GM19351 (cell line): ENCODE measurements around the gene LZTS3.
A peak's percentile ranks its signal among the peaks of the same experiment; 100 is the strongest.
"Not testable (repeated sequence)": the region's sequence is repeated elsewhere in the genome, so short reads cannot be mapped to it uniquely, and the experiment has no call there.

Experiments used
- ATAC-seq: cut with Tn5 transposase; IDR thresholded peaks from one replicate; pipeline ENCODE4 v1.9.1; 2021; ENCODE audit warnings: mild to moderate bottlenecking, moderate library complexity; ENCODE audit not compliant: unreplicated experiment

Gene LZTS3

DNA sequence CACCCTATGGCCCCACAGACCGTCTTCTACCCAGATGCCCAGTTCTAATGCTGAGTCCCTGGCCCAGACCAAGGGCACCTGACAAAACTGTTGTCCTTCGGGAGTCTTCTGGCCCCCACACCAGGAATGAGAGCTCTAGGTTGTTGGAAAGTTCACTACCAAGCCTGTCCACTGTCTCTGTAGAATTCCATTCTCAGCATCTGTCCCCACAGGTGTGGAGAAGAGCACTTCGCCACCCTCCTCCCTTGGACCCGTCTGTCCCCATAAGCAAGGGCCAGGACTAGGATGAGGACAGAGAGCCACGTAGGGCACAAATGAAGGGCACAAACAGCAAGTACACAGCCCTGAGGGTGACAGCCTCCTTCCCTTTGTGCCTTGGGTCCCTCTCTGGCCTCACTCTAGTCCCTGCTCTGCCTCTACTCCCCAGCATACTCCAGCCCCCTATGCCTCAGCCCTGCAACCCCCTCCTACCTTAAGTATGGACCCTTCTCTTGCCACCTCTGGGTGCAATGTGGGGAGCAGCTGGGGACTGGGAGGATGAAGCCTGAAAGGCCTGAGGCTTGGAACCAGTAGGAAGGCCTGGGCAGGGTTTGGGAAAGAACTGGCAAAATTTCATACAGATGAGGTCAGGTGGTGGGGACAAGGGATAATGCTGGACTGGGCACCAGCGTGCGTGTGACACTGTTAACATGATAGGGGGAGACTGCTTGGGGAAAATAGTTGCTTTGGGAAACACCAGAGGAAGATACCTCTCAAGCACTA is 4.3 kb downstream of the LZTS3 start:
- no peak for ATAC-seq

DNA sequence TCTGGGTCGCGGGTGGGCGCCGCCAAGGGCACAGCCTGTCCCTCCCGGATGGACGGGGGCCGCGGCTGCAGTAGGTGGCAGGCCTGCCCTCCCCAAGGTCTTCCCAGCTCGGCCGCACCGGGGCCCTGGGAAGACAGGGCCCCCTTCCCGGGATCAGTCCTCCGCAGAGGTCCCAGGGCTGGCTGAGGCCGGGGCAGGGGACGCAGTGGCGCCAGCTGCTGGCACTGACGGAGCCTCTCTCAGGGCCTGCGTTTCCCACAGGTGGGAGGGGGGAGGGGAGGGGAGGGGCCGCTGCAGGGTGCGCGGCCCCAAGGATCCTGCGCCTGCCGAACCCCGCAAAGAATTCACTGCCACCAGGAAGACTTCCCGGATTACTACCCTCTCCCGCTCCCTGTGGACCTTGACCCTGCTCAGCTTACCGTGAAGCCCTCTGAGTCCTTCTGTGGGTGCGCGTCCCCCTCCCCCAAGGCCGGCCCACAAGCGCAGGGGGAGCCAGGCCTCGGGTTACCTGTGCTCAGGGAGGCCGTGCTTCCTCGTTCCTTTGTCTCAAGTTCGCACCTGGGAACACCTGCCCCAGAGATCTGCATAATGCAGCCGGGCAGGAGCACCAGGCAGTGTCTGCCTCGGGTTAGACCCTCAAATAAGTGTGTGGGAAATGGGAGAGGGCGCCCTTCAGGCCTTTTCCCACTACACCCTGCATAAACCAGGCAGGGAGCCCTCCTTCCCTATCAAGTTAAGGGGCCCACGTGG is 5.1 kb downstream of the LZTS3 start:
- no peak for ATAC-seq

DNA sequence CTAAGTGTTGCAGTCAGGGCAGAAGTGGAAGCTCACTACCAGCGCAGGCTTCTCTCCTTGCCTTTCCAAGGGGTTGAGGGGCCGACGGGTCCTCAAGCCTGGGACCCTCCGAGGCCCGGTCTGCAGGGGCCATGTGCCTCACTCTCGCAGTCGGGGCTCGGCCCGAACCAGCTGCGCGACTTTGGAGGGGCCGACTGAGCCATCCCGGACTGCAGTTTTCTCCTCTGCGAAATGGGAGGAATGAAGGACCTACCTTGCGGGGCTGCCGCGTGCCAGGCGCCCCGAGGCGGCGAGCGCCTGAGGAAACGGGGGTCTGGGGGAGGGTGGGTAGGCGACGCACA is 5.6 kb downstream of the LZTS3 start:
- ATAC-seq: no peak

DNA sequence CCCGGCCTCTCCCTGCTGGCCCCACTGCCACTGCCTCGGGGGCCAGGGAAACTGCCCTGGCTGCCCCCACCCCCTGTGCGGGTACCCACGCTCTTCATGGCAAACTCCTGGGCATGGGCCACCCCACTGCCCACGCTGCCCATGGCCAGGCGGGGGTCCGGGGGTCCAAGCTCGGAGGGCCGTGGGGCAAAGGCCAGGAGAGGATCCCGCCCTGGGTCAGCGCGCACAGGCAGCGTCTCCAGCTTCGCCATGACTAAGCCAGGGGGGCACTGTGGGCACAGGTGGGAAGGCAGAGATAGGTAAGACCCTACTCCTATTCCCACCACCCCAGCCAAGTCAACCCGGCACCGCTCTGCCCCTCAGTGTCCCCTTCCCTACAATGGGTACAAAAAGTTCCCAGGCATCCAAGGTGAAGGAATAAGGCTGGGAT is 6.4 kb downstream of the LZTS3 start:
- no peak for ATAC-seq

DNA sequence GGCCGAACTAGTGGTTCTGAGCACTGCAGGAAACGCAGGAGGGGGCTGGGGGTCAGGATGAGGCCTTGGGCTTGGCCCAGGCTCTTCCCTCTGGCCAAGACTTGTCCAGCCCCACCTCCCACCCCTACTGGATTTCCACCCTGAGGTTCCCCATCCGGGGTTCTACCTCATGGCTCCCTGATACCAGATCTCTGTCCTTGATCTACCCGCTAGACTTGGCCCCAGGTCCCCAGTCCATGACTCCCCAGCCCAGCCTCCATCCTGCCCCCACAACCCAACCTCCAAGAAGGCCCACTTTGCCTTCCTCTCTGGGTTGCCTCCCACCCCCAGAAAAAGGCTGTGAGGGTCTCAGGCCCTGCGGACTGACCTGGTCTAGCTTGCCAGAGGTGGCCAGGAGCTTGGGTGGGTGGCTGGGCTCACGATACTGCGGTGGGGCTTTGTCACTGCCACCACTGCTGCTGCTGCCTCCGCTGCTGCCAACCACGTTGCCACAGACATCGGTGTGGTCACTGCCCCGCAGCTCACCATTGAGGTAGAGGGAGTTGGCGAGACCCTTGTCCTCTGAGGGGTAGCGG is 6.9 kb downstream of the LZTS3 start:
- ATAC-seq: no peak

DNA sequence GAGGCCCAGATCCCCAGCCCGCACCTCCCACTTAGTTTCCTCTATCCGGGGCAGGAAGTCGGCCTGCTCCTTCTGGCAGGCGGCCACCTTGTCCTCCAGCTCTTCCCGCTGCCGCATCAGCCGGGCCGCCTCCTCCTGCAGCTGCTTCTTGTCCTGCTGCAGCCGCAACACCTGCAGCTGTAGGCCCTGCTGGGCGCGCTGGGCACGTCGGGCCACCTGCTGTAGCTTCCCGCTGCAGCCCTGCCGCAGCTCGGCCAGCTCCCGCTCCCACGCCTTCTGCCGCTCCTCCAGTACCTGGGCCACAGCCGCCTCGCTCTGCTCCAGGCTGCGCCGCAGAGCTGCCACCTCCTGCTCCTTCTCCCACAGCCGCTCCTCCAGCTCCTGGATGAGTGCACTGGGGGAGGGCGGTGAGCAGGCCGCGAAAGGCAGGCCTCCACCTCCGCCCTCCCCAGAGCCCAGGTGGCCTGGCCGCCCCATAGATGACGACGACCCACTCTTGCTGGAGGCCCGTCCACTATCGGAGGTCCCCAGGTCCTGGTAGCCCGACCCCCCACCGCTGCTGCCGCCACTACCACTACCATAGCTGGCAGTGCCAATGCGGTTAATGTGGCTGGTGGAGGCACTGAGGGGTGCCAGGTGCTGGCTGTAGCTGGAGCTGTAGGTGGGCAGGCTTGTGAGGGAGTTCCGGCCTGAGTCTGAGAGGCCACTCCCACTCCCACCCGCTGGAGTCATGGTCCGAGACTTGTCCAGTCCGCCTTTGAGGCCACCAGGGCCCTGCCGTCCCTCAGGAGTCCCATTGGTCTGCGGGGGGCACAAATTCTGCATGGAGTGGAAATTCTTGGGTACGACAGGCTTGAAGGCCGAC is 7.6 kb downstream of the LZTS3 start:
- no peak for ATAC-seq

DNA sequence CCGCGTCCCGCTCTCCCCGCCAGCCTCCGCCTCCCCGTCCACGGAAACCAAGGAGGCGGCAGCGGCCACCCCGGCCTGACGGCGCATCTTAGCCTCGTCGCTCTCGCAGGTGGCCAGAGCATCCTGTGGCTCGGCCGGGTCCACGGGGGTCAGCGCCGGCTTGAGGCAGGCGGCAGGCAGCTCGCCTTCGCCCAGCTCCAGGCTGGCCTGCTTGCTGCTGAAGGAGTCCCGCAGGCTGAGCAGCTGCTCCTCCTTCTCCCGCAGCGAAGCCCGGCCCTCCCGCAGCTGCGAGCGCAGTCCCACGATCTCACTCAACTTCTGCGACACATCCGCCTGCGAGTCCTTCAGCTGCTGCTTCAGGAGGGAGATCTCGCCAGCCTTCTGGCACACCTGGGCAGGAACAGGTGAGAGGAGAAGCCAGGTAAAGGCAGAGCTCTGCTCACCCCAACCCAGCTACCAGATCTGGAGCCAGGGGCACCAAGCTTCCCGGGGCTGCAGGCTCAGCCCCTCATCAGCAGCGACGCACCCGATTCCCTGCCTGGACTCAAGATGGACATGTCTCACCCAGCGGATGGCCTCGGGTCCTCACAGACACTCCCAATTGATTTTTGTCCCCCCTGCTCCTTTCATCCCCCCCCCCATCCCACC is 8.5 kb downstream of the LZTS3 start:
- no peak for ATAC-seq

DNA sequence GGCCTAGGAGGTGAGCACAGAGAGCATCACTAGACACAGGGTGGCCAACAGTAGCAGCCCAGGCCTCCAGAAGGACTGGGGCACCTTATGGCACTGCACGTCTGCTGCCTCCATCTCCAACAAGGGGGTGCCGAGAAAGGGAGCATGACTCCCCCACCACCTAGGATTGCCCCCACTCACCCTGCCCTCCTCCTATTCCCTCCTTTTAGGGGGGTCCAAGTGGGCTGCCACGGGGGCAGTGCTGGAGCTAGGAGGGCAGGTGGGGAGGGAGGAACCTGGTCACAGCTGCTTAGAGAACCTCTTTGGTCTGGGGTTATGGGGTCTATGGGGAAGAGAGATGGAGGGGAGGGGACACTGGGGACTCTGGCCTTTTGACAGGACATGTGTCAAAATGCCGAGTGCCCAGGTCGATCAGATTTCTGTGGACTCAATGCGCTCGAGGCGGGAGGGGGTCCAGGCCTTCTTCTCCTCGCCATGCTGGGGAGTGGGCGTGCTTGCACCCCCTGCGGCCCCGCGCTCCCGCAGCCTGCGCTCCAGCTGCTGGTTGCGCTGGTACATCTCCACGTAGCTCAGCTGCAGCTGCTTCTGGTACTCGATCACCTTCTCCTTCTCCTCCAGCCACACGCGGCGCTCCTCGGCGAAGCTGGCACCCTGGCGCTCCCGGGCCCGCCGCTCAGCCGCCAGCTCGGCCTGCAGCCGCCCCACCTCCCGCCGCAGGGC is 9.1 kb downstream of the LZTS3 start:
- ATAC-seq: no peak

DNA sequence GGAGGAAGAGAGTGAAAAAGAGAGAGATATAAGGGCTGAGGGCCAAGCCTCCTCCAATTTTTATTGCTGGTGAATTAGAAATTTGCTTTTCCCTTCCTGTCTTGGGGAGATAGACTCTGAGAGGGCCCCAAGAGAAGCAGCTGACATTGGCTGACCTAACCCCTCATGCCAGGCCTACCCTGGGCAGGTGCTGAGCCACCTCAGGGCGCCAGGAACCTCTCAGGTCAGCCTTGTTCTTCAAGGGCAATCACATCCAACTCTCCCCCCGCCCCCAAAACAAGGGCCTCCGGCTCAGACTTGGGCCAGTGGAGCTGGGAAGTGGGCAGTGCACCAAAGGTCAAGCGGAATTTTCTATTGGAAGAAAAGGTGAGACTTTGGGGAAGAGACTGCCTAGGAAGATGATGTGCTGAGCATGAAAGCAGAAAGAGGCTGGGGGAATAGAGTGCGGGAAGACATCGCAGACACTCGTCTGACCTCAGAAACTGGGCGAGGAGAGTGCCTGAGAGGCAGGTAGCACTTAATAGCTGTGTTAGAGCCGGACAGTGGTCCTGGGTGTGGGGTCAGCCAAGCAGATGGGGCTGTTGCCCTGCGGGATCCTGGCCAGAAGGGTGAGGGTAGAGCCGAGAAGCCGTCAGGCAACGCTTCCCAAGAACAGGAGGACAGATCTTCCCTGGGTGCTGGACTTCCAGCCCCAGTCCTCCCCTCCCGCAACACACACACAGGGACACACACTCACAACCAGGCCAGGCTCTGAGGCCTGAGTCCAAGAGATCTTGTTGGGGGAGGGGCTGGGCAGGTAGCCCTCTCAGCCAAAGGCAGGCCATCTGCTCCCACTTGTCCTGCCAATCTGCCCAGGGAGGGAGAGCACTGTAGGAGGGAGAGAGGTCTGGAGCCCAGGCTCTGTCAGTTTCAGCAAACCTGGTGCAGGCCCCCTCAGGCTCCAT is 10.0 kb downstream of the LZTS3 start:
- no peak for ATAC-seq

DNA sequence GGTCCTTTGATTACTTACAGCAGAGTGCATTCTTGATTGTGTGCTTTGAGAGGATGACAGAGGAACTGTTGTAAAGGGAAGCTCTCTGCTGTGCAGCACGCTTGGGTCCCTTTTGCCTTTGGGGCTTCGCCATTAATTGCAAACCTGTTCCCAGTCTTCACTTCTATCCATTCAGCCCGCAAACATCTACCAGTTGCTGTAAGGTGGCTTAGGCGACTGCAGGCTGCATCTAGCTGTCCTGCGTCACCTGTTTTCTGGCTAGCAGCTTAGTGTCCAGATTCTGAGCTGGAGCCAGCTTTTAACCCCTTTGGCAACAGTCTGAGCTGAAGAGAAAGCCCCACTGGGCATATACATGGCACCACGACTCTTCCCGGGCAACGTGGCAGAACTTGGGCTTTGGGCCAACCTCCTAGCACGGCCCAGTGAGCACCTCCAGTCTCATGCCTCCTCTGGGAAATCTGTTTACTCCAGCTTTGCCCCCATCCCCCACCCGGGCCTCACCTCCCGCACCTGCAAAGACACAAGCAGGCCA is 11.2 kb downstream of the LZTS3 start:
- no peak for ATAC-seq

DNA sequence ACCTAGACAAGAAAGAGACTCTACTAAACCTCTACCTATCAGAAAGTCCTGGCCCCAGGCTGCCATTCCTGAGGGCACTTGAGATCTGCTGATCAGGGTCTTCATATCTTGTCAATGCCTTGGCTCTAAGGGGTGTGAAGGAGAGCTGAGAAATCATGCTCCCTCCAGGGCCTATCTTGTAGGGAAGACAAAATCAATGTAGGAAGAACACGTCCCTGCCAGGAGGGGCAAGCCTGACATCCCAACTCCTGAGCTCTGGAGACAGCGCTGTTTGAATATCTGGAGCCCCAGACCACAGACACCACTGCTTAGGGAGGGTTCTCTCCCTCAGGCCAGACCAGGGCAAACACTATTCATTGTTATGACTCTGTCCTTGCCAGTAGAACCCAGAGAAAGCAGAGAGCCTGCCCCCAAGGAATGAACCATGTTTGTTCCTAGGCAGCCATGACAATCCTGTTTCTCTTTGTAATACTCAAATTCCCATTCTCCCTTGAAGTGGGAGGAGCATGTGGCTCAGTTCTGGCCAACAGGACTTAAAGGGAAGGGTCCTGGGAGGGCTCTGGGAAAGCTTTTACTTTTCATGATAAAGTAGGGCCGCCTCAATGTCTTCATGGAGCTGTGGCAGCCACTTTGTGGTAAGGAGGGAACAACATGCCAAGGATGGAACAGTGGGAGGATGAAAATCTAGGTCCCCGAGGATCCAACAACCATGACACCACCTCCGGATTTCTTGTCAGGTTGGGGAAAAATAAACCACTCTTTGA is 11.9 kb downstream of the LZTS3 start:
- no peak for ATAC-seq

DNA sequence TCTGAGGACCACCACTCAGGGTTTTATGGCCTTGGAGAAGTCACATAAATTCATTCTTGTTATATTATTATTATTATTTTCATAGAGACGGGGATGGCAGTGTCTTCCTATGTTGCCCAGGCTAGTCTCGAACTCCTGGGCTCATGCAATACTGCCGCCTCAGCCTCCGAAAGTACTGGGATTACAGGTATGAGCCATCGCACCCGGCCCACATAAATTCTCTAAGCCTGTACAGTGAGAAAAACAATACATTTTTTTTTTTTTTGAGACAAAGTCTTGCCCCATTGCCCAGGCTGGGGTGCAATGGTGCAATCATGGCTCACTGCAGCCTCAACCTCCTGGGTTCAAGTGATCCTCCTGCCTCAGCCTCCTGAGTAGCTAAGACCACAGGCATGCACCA is 12.9 kb downstream of the LZTS3 start:
- ATAC-seq: no peak

DNA sequence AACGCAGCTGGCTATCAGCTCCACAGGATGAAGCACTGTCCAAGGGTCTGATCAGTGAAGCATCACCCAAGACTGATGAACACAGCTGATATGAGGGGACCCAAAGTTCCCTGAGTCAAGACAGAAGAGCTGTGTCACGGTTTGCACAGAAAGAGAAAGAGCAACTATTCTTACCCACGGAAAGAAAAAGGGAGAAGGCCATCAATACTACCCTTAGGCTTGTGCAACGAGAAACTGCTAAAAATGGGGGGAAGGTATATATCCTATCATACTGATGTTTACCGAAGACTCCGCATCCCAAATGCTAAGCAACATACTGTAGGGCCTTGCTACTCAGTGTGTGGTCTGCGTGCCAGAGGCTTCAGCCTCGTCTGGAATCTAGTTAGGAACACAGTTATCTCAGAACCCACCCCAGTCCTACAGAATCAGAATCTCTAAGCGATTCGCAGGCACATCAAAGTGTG is 14.3 kb downstream of the LZTS3 start:
- ATAC-seq: no peak

DNA sequence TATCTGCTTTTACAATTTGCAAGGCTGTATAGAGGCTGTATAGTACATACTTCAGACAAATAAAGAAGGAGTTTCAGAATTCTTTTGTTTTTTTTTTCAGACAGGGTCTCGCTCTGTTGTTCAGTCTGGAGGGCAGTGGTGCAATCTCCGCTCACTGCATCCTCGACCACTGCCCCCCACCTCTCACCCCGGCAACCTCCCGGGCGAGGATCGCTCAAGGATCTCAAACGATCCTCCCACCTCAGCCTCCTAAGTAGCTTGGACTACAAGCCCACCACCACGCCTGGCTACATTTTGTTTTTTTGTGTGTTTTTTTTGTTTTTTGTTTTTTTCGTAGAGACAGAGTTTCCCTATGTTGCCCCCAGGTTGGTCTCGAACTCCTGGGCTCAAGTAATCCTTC is 15.5 kb downstream of the LZTS3 start:
- no peak for ATAC-seq

DNA sequence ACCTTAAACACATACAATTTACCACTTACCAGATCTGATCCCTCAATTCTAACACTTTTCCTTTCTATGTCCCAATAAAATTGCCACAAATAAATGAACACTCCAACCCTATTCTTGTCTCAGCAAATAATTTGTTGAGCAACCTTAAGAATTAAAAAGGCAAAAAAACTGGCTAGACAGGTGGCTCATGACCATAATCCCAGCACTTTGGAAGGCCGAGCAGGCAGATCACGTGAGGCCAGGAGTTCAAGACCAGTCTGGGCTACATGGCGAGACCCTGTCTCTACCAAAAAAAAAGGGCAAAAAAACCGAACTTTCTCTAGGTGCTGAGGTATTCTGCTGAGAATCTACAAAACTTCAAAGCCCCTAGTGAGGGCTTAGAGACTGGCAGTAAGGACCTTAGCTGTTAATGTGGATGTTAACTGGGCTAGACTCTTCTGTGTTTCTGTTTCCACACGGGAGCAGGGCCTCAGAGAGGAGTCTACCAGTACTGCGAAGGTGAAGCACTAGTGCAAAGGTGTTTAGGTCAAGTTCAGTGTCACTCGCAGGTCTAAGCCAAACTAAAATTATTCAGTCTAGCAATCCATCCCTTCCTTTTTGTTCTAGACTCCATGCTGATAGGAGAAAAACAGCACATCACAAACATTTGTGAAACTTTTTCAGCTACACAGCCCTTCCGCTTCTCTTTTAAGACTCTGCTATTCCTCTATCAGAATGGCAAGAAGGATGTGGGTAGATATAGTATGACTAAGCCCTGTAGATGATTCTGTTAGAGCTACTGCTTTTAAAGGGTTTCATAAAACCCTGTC is 16.3 kb downstream of the LZTS3 start:
- ATAC-seq: peak; percentile 74

DNA sequence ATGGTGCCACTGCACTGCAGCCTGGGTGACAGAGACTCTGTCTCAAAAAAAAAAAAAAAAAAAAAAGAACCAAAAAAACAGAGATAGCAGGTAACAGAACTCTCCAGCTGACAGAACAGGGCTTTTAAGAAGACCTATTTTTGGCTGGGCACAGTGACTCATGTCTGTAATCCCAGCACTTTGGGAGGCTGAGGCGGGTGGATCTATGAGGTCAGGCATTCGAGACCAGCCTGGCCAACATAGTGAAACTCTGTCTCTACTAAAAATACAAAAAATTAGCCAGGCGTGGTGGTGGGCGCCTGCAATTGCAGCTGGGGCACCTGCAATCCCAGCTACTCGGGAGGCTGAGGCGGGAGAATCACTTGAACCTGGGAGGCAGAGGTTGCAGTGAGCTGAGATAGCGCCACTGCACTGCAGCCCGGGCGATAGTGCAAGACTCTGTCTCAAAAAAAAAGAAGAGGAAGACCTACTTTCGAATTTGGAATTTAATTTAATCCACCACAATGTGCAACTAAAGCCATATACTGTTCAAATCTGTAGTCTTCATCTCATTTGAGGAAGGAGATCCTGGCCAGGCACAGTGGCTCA is 21.2 kb downstream of the LZTS3 start:
- not testable (repeated sequence) for ATAC-seq

DNA sequence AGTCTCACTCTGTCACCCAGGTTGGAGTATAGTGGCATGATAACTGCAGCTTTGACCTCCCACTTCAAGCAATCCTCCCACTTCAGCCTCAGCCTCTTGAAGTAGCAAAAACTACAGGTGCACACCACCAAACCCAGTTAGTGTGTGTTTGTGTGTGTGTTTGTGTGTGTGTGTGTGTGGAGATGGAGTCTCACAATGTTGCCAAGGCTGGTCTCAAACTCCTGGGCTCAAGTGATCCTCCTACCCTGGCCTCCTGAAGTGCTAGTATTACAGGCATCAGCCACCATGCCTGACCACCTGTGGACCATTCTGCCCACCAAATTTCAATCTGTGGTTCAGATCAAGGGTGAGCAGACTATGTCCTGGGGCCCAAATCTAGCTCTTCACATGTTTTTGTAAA is 22.4 kb downstream of the LZTS3 start:
- ATAC-seq: no peak
